Measurements from ENCODE around the gene TAF15.

The TAF15 gene

GRCh38 chr17:35788477-35789368 lies 20.6 kb upstream of the TAF15 start:
- DNase-seq: no peak

GRCh38 chr17:35790841-35791240 lies 18.4 kb upstream of the TAF15 start:
- DNase-seq: no peak

- DNase-seq: no peak
These were observed 17.5 kb upstream of the TAF15 start for GRCh38 chr17:35791681-35792350.

GRCh38 chr17:35793257-35793656 lies 16.0 kb upstream of the TAF15 start:
- no peak for DNase-seq

GRCh38 chr17:35795007-35795870 lies 14.0 kb upstream of the TAF15 start, which contains the start of gene MMP28:
Gene MMP28, minus strand, starts transcription at chr17:35795641. Its CDS starts 264 bp downstream, at chr17:35795377.
- DNase-seq: peak; percentile 41

GRCh38 chr17:35795871-35796265 lies 13.4 kb upstream of the TAF15 start:
- DNase-seq: no peak

GRCh38 chr17:35796942-35797341 lies 12.3 kb upstream of the TAF15 start:
- no peak for DNase-seq

- no peak for DNase-seq
These were observed 11.9 kb upstream of the TAF15 start for GRCh38 chr17:35797370-35797769.

- no peak for DNase-seq
These were observed 11.4 kb upstream of the TAF15 start for GRCh38 chr17:35797918-35798317.

GRCh38 chr17:35799942-35800341 lies 9.3 kb upstream of the TAF15 start:
- DNase-seq: no peak

- DNase-seq: no peak
These were observed 7.6 kb upstream of the TAF15 start for GRCh38 chr17:35801583-35802224.

GRCh38 chr17:35804658-35805192 lies 4.6 kb upstream of the TAF15 start:
- peak; percentile 85 for DNase-seq

GRCh38 chr17:35807371-35808144 lies 1.7 kb upstream of the TAF15 start:
- no peak for DNase-seq

GRCh38 chr17:35808240-35808961 lies 883 bp upstream of the TAF15 start:
- no peak for DNase-seq

GRCh38 chr17:35809855-35810461 lies 674 bp downstream of the TAF15 start:
- no peak for DNase-seq

GRCh38 chr17:35811759-35812158 lies 2.5 kb downstream of the TAF15 start:
- DNase-seq: no peak

- no peak for DNase-seq
These were observed 3.2 kb downstream of the TAF15 start for GRCh38 chr17:35812456-35812855.

GRCh38 chr17:35816723-35817122 lies 7.4 kb downstream of the TAF15 start:
- DNase-seq: no peak

GRCh38 chr17:35817196-35817595 lies 7.9 kb downstream of the TAF15 start:
- no peak for DNase-seq

GRCh38 chr17:35819455-35819854 lies 10.2 kb downstream of the TAF15 start:
- no peak for DNase-seq

Data from activated CD4-positive, alpha-beta T cell treated with anti-CD3 and anti-CD28 coated beads, Interleukin-2, Interleukin-6, amounts not matched to agents 100 ng/mL and 50 ng/mL, durations not matched to agents 16 hours and 8 hours (primary cell).